SH-SY5Y (cell line): ENCODE measurements around the gene RPL14.

Experiments used
- GATA2 ChIP-seq: IDR thresholded peaks from 2 replicates; pipeline ENCODE4 v1.6.1; 2011; ENCODE audit warnings: mild to moderate bottlenecking, low read depth, low read length
- GATA3 ChIP-seq: IDR thresholded peaks from 2 replicates; pipeline ENCODE4 v1.6.1; 2011; ENCODE audit warnings: low read depth, mild to moderate bottlenecking, low read length, moderate library complexity

GRCh38 chr3:40427045-40427669 is 30.0 kb upstream of the RPL14 start:
- no peak for TF ChIP-seq GATA2
- TF ChIP-seq GATA3, result no peak
